Neural crest cell (in vitro differentiated cells): ENCODE data around the gene CNN3. TPM values are rescaled to one million over a fixed set of nuclear protein-coding genes. Genes with fewer than 3 reads are reported as not detected.

ENCODE experiments used
- DNase-seq: peaks from one replicate; pipeline ENCODE4 v3.0.0; 2021; ENCODE audit warnings: low read depth, mixed read lengths, low spot score
- H3K27ac Mint-ChIP-seq: one replicate; pipeline ENCODE4 v1.8.0; 2021; ENCODE audit warnings: mild to moderate bottlenecking, mixed read lengths; ENCODE audit not compliant: unreplicated experiment
- H3K27me3 Mint-ChIP-seq: 2 replicates; pipeline ENCODE4 v1.8.0; 2021; ENCODE audit warnings: low read depth, mild to moderate bottlenecking, mixed read lengths
- H3K36me3 Mint-ChIP-seq: 2 replicates; pipeline ENCODE4 v1.8.0; 2021; ENCODE audit warnings: low read depth, mild to moderate bottlenecking, mixed read lengths
- H3K4me1 Mint-ChIP-seq: 2 replicates; pipeline ENCODE4 v1.8.0; 2021; ENCODE audit warnings: mixed read lengths
- H3K4me3 Mint-ChIP-seq: one replicate; pipeline ENCODE4 v1.8.0; 2021; ENCODE audit warnings: mild to moderate bottlenecking, mixed read lengths
- H3K9me3 Mint-ChIP-seq: 2 replicates; pipeline ENCODE4 v1.8.0; 2021; ENCODE audit warnings: mixed read lengths
- total RNA-seq: library from RNA; stranded (reverse); gene quantifications from 2 replicates; pipeline ENCODE4 v1.2.1, GENCODE V29; 2021
- TF ChIP-seq, protein P1 (sequence below): fragments of 200-600 bp; sonication (generic); conservative IDR thresholded peaks from 2 replicates; pipeline ENCODE4 v1.5.0; 2021; ENCODE audit warnings: antibody characterized with exemption, mild to moderate bottlenecking

The CNN3 gene
- total RNA-seq, 1 donor from 2014 or later: 322 TPM

DNA sequence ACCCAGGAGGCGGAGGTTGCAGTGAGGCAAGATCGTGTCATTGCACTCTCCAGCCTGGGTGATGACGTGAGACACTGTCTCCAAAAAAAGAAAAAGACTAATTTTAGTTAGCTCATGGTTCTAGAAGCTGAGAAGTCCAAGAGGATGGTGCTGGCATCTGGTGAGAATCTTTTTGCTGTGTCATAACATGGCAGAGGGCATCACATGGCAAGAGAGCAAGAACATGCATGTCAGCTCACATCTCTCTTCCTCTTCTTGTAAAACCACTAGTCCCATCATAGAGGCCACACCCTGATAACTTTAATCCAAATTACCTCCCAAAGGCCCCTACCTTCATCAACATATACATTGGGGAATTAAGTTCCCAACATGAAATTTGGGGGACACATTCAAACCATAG, 13.8 kb upstream of the CNN3 start:
- no peak for DNase-seq
- TF ChIP-seq, protein P1, sequence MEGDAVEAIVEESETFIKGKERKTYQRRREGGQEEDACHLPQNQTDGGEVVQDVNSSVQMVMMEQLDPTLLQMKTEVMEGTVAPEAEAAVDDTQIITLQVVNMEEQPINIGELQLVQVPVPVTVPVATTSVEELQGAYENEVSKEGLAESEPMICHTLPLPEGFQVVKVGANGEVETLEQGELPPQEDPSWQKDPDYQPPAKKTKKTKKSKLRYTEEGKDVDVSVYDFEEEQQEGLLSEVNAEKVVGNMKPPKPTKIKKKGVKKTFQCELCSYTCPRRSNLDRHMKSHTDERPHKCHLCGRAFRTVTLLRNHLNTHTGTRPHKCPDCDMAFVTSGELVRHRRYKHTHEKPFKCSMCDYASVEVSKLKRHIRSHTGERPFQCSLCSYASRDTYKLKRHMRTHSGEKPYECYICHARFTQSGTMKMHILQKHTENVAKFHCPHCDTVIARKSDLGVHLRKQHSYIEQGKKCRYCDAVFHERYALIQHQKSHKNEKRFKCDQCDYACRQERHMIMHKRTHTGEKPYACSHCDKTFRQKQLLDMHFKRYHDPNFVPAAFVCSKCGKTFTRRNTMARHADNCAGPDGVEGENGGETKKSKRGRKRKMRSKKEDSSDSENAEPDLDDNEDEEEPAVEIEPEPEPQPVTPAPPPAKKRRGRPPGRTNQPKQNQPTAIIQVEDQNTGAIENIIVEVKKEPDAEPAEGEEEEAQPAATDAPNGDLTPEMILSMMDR: no peak
- H3K27ac Mint-ChIP-seq: peak overlapping the region; percentile 27
- H3K4me3 Mint-ChIP-seq: no peak overlapping the region
- H3K36me3 Mint-ChIP-seq: peaks cover 7% of the 10 kb centered on the region
- H3K4me1 Mint-ChIP-seq: peaks cover 16% of the 10 kb centered on the region
- no peaks in the 10 kb centered on the region for H3K27me3 Mint-ChIP-seq
- no peaks in the 10 kb centered on the region for H3K9me3 Mint-ChIP-seq

DNA sequence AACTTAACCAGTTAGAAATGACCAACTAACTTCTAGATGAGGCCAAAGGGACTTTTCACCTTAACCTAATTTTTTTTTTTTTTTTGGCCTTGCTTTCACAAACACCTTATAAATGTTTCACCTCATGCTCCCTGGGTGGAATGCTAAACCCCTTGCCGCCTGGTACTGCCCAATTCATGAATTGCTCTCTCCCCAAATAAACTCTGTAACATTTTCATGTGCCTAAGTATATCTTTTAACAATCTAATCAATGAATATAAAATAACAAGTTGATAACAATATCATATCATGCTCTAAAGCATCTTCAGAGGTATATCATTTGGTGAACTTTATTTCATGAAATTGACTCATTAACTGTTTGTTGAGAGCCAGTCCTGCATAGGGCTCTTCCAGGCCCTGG, 10.9 kb upstream of the CNN3 start:
- no peak overlapping the region for H3K27ac Mint-ChIP-seq
- no peak for DNase-seq
- no peak overlapping the region for H3K4me3 Mint-ChIP-seq
- peaks cover 26% of the 10 kb centered on the region for H3K4me1 Mint-ChIP-seq
- peaks cover 10% of the 10 kb centered on the region for H3K36me3 Mint-ChIP-seq
- H3K27me3 Mint-ChIP-seq: no peaks in the 10 kb centered on the region
- no peaks in the 10 kb centered on the region for H3K9me3 Mint-ChIP-seq
- TF ChIP-seq, protein P1: no peak

DNA sequence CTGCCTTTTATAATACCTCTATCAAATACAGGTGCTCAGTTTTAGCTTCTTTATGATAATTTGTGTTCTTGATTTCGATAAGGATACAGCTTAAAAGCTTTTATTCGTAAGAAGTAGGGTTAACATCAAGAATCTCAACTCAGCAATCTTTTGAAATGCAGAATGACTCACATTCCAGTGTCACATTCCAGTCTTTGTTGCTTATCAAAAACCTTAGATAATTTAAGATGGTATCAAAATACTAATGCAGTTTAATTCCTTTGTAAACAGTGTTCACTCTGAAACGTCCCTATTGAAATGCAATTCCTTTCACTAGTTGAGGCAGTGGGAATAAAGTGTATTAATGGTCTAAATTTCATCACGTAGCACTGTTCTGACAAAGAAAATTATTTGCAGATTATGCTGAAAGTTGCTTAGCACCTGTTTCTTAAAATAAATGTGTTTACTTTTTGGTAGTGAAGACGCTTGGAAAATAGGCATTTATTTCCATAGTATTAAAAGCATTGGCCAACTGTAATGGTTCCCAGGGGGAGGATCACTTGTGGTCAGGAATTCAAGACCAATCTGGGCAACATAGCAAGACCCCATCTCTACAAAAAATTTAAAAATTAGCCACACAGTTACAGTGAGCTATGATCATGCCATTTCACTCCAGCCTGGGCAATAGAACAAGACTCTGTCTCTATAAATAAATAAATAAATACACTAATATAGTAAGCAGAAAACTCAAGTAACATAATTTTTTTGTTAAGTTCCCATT, 10.1 kb upstream of the CNN3 start:
- Mint-ChIP-seq H3K36me3 (peaks cover 10% of the 10 kb centered on the region), H3K9me3 (no peaks in the 10 kb centered on the region), H3K27me3 (no peaks in the 10 kb centered on the region), H3K4me3 (no peak overlapping the region), H3K27ac (no peak overlapping the region), H3K4me1 (peaks cover 26% of the 10 kb centered on the region)
- DNase-seq: no peak
- TF ChIP-seq, protein P1: no peak

DNA sequence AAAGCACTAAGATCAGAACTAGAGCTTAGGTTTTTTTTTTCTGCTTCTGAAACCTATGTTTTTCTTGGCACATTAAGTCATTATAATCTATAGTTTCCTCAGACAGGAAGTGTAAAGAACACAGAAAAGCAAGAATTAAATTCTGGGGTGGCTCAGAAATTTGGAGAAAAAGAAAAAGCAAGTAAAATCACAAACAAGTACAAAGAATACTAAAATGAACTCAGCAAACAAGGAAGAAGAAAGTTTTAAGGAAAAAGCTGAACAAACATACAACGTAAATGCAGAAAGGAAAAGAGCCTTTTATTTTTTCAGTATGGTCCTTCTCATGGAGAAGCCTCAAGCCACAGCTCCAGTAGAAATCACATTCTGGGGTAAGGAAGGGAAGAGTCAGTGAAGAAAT, 8.6 kb upstream of the CNN3 start:
- H3K27me3 Mint-ChIP-seq: no peaks in the 10 kb centered on the region
- no peaks in the 10 kb centered on the region for H3K9me3 Mint-ChIP-seq
- peaks cover 10% of the 10 kb centered on the region for H3K36me3 Mint-ChIP-seq
- peaks cover 31% of the 10 kb centered on the region for H3K4me1 Mint-ChIP-seq
- H3K4me3 Mint-ChIP-seq: no peak overlapping the region
- H3K27ac Mint-ChIP-seq: peak overlapping the region; percentile 2
- no peak for DNase-seq
- TF ChIP-seq, protein P1: no peak

DNA sequence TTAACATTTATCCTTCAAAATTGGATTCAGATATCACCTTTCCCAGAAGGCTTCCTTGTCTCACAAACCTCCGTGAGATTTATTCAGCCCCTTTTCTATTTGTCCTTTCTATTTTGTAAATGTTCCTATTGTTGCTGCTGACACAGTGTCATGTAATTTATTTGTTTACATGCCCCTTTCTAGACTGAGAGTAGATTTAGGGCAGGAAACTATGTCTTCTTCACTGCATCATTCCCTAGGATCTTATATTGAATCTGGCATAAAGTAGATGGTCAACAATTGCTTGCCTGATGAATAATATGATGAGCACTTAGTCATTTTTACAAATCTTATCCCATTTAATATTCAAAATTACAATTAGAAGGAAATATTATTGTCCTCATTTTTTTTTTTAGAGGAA, 8.1 kb upstream of the CNN3 start:
- H3K27me3 Mint-ChIP-seq: no peaks in the 10 kb centered on the region
- H3K36me3 Mint-ChIP-seq: peaks cover 10% of the 10 kb centered on the region
- H3K4me1 Mint-ChIP-seq: peaks cover 36% of the 10 kb centered on the region
- TF ChIP-seq, protein P1: no peak
- H3K27ac Mint-ChIP-seq: no peak overlapping the region
- H3K4me3 Mint-ChIP-seq: no peak overlapping the region
- DNase-seq: no peak
- H3K9me3 Mint-ChIP-seq: no peaks in the 10 kb centered on the region
